ENCODE results near the gene MOV10L1. TPM values are rescaled to one million over a fixed set of nuclear protein-coding genes. Genes with fewer than 3 reads are reported as not detected.

The MOV10L1 gene
- total RNA-seq, 1 experiment from 2014 or later: not detected

DNA sequence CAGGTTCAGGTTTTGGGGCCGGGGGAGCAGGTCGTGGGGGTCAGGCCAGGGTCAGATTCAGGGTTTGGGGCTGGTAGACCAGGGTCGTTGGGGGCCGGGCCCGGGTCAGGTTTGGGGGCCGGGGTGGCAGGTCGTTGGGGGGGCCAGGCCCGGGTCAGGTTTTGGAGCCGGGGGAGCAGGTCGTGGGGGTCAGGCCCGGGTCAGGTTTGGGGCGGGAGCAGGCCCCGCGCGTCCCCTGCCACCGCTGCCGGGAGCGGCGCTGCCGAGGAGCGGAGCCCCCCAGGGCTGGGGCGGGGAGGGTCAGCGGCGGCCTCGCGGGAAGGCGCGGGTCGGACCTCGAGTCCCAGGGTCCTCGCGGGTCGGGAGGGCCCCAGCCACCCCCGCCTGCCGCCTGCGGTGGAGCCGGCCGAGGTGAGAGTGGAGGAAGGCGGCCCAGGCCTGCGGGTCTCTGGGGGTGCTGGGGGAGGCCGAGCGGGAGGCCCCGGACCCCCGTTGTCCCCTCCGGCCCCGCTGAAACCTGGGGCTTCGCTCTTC, 96.4 kb downstream of the MOV10L1 start:
- Histone ChIP-seq H3K27me3 (replicated peaks; ENCODE audit: insufficient read depth, low read depth, low read length, poor library complexity) (no peaks in the 10 kb centered on the region), H3K36me3 (ENCODE audit: insufficient read depth, low read length, poor library complexity, severe bottlenecking) (peaks cover 1% of the 10 kb centered on the region), H3K9me3 (ENCODE audit: low read depth, low read length, poor library complexity, severe bottlenecking) (no peaks in the 10 kb centered on the region), H3K4me1 (ENCODE audit: insufficient read depth, low read length, poor library complexity, severe bottlenecking) (no peaks in the 10 kb centered on the region), H3K27ac (ENCODE audit: low read depth, low read length, poor library complexity, severe bottlenecking) (peak overlapping the region; percentile 83), H3K4me3 (ENCODE audit: low read depth, low read length, poor library complexity, severe bottlenecking) (peak overlapping the region; percentile 84)
- TF ChIP-seq EZH2 (IDR thresholded peaks at IDR 0.05; ENCODE audit: borderline replicate concordance, low read depth, low read length, poor library complexity, severe bottlenecking): no peak
- TF ChIP-seq, protein P1, sequence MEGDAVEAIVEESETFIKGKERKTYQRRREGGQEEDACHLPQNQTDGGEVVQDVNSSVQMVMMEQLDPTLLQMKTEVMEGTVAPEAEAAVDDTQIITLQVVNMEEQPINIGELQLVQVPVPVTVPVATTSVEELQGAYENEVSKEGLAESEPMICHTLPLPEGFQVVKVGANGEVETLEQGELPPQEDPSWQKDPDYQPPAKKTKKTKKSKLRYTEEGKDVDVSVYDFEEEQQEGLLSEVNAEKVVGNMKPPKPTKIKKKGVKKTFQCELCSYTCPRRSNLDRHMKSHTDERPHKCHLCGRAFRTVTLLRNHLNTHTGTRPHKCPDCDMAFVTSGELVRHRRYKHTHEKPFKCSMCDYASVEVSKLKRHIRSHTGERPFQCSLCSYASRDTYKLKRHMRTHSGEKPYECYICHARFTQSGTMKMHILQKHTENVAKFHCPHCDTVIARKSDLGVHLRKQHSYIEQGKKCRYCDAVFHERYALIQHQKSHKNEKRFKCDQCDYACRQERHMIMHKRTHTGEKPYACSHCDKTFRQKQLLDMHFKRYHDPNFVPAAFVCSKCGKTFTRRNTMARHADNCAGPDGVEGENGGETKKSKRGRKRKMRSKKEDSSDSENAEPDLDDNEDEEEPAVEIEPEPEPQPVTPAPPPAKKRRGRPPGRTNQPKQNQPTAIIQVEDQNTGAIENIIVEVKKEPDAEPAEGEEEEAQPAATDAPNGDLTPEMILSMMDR (conservative IDR thresholded peaks at IDR 0.05; ENCODE audit: low read depth, low read length): no peak
- CTCF ChIA-PET: no interaction called here
- DNase-seq (ENCODE audit: low spot score): no peak
- intact Hi-C loops (cut with micrococcal nuclease; ENCODE audit: unreplicated experiment): no loop called here
- BruUV-seq (replicated peaks): no TSS peak
- POLR2A ChIA-PET (ENCODE audit: low non-redundant PET): no interaction called here

- TSS peak; percentile 21 for BruUV-seq (replicated peaks)
- DNase-seq (ENCODE audit: low spot score): peak; percentile 34
- Histone ChIP-seq H3K4me3 (ENCODE audit: low read depth, low read length, poor library complexity, severe bottlenecking) (peak overlapping the region; percentile 84), H3K9me3 (ENCODE audit: low read depth, low read length, poor library complexity, severe bottlenecking) (no peaks in the 10 kb centered on the region), H3K27me3 (replicated peaks; ENCODE audit: insufficient read depth, low read depth, low read length, poor library complexity) (no peaks in the 10 kb centered on the region), H3K4me1 (ENCODE audit: insufficient read depth, low read length, poor library complexity, severe bottlenecking) (no peaks in the 10 kb centered on the region), H3K36me3 (ENCODE audit: insufficient read depth, low read length, poor library complexity, severe bottlenecking) (peaks cover 8% of the 10 kb centered on the region), H3K27ac (ENCODE audit: low read depth, low read length, poor library complexity, severe bottlenecking) (peak overlapping the region; percentile 83)
- TF ChIP-seq, protein P1 (conservative IDR thresholded peaks at IDR 0.05; ENCODE audit: low read depth, low read length): no peak
- no peak for TF ChIP-seq EZH2 (IDR thresholded peaks at IDR 0.05; ENCODE audit: borderline replicate concordance, low read depth, low read length, poor library complexity, severe bottlenecking)
- POLR2A ChIA-PET (ENCODE audit: low non-redundant PET): no interaction called here
- CTCF ChIA-PET: interaction anchor here (0.6 kb wide), 1 partner anchor 119 kb away, joined by 3 read pairs; no protein-coding TSS in a partner anchor
- intact Hi-C loops (cut with micrococcal nuclease; ENCODE audit: unreplicated experiment): no loop called here
Measured at GRCh38 chr22:50186761-50187523, 97.1 kb downstream of the MOV10L1 start.

DNA sequence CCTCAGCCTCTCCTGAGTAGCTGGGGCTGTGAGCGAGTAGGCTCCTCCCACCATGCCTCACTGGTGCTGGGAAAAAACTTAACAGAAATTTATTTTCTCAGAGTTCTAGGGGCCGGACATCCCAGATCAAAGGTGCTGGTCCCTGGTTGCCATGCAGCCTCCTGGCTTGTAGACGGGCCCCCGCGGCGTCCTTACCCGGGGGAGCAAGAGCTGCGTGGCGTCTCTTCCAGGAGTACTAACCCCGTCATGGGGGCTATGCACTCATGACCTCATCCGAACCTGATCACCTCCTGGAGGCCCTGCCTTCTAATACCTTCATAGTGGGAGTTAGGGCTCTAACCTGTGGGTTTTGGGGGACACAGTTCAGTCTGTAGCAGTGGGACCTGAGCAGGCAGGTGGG, 98.5 kb downstream of the MOV10L1 start:
- DNase-seq (ENCODE audit: low spot score): no peak
- intact Hi-C loops (cut with micrococcal nuclease; ENCODE audit: unreplicated experiment): no loop called here

More for the DNA sequence above, 98.5 kb downstream of the MOV10L1 start:
- Histone ChIP-seq H3K9me3 (ENCODE audit: low read depth, low read length, poor library complexity, severe bottlenecking) (no peaks in the 10 kb centered on the region), H3K27me3 (replicated peaks; ENCODE audit: insufficient read depth, low read depth, low read length, poor library complexity) (no peaks in the 10 kb centered on the region), H3K36me3 (ENCODE audit: insufficient read depth, low read length, poor library complexity, severe bottlenecking) (peaks cover 14% of the 10 kb centered on the region), H3K4me3 (ENCODE audit: low read depth, low read length, poor library complexity, severe bottlenecking) (no peak overlapping the region), H3K4me1 (ENCODE audit: insufficient read depth, low read length, poor library complexity, severe bottlenecking) (no peaks in the 10 kb centered on the region), H3K27ac (ENCODE audit: low read depth, low read length, poor library complexity, severe bottlenecking) (no peak overlapping the region)
- CTCF ChIA-PET: no interaction called here
- POLR2A ChIA-PET (ENCODE audit: low non-redundant PET): interaction anchor here (0.6 kb wide), 1 partner anchor 402 kb away, joined by 3 read pairs; no protein-coding TSS in a partner anchor
- no TSS peak for BruUV-seq (replicated peaks)
- TF ChIP-seq EZH2 (IDR thresholded peaks at IDR 0.05; ENCODE audit: borderline replicate concordance, low read depth, low read length, poor library complexity, severe bottlenecking): no peak
- TF ChIP-seq, protein P1 (conservative IDR thresholded peaks at IDR 0.05; ENCODE audit: low read depth, low read length): no peak
